BJ (cell line): Measurements from ENCODE around the gene GALR2. TPM values are rescaled to one million over a fixed set of nuclear protein-coding genes. Genes with fewer than 3 reads are reported as not detected.

Experiments
- CTCF ChIA-PET: fragments of 350-600 bp; formaldehyde crosslinking; extraction: SDS; loops from one replicate; lab custom pipeline; 2021; ENCODE audit warnings: antibody characterized with exemption, inconsistent platforms; lab: Yijun Ruan, JAX
- POLR2A ChIA-PET: fragments of 300-600 bp; sonication (Branson Sonifier 250); formaldehyde crosslinking; extraction: SDS; loops from one replicate; lab custom pipeline; 2021; ENCODE audit warnings: antibody characterized with exemption; lab: Charles Lee
- DNase-seq: peaks from one replicate; pipeline ENCODE4 v3.0.0-alpha.2; 2011; ENCODE audit warnings: low read depth
- H3K27me3 ChIP-seq: 2 replicates; pipeline ENCODE4 v1.6.0; 2011; ENCODE audit warnings: low read length; ENCODE audit not compliant: control insufficient read depth, insufficient read depth
- H3K36me3 ChIP-seq: 2 replicates; pipeline ENCODE4 v1.5.1; 2011; ENCODE audit warnings: low read length; ENCODE audit not compliant: control insufficient read depth, insufficient read depth
- H3K4me3 ChIP-seq: 2 replicates; pipeline ENCODE4 v1.5.1; 2011; ENCODE audit warnings: low read depth, mild to moderate bottlenecking, control low read depth, low read length
- polyA plus RNA-seq: library from polyadenylated mRNA; depleted of rRNA; stranded (reverse); fragments of >200 nt; gene quantifications from 2 replicates; pipeline ENCODE4 v1.2.3, GENCODE V29; 2011
- TF ChIP-seq, protein P1 (sequence below): IDR thresholded peaks from 2 replicates; pipeline ENCODE4 v1.5.1; 2011; ENCODE audit warnings: low read depth, mild to moderate bottlenecking, control low read depth, inconsistent platforms, low read length, moderate library complexity; ENCODE audit not compliant: insufficient read depth

GALR2 gene
- polyA plus RNA-seq, 1 experiment: not detected

- TF ChIP-seq, protein P1, sequence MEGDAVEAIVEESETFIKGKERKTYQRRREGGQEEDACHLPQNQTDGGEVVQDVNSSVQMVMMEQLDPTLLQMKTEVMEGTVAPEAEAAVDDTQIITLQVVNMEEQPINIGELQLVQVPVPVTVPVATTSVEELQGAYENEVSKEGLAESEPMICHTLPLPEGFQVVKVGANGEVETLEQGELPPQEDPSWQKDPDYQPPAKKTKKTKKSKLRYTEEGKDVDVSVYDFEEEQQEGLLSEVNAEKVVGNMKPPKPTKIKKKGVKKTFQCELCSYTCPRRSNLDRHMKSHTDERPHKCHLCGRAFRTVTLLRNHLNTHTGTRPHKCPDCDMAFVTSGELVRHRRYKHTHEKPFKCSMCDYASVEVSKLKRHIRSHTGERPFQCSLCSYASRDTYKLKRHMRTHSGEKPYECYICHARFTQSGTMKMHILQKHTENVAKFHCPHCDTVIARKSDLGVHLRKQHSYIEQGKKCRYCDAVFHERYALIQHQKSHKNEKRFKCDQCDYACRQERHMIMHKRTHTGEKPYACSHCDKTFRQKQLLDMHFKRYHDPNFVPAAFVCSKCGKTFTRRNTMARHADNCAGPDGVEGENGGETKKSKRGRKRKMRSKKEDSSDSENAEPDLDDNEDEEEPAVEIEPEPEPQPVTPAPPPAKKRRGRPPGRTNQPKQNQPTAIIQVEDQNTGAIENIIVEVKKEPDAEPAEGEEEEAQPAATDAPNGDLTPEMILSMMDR: no peak
- Histone ChIP-seq H3K27me3 (no peaks in the 10 kb centered on the region), H3K36me3 (peaks cover 24% of the 10 kb centered on the region), H3K4me3 (no peak overlapping the region)
- CTCF ChIA-PET: interaction anchor here (1.1 to 2.5 kb wide), 2 partner anchors 15 to 36 kb away, joined by 3 to 7 read pairs; no protein-coding TSS in a partner anchor
- DNase-seq: no peak
- POLR2A ChIA-PET: no interaction called here
Observed at GRCh38 chr17:76050538-76051467, 23.8 kb upstream of the GALR2 start.

DNA sequence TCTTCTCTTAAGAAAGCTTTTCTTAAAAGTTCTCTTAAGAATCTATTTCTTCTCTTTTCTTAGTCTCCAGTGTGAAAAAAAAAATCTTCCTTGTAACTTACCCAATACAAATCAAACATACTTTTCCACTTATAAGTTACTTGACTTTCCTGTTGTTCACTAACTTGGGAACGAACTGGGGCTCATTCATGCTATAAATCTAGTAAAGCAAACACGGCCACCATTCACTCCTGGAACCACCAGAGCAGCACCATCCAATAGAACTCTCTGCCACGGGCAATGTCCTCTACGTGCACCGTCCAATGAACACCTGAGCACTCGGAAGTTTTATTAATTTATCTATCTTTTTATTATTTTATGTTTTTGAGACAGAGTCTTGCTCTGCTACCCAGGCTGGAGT lies 23.0 kb upstream of the GALR2 start:
- peaks cover 25% of the 10 kb centered on the region for H3K36me3 ChIP-seq
- ChIA-PET CTCF (no interaction called here), POLR2A (no interaction called here)
- H3K4me3 ChIP-seq: no peak overlapping the region
- no peaks in the 10 kb centered on the region for H3K27me3 ChIP-seq
- TF ChIP-seq, protein P1: no peak
- DNase-seq: no peak

GRCh38 chr17:76053246-76054111 lies 21.1 kb upstream of the GALR2 start:
- ChIA-PET CTCF (interaction anchor here (0.5 kb wide), 1 partner anchor 65 kb away, joined by 3 read pairs; no protein-coding TSS in a partner anchor), POLR2A (no interaction called here)
- Histone ChIP-seq H3K36me3 (peaks cover 26% of the 10 kb centered on the region), H3K27me3 (no peaks in the 10 kb centered on the region), H3K4me3 (no peak overlapping the region)
- TF ChIP-seq, protein P1: no peak
- no peak for DNase-seq

DNA sequence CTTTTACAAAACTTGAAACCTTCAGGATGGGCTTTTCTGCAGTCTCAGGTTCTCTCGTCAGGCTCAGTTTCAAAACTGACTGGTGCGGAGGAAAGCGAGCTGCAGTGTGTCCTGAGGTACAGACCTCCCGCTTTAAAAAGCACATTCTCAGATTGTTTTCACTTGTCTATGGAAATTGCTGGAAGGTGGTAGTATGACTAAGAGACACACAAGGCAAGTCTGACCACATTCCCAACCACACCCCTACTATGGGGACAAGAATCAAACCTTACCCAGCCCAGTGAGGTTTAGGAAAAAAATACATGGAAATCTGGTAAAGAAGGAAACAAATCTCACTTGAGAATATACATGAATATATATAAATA lies 20.5 kb upstream of the GALR2 start:
- Histone ChIP-seq H3K36me3 (peaks cover 29% of the 10 kb centered on the region), H3K27me3 (no peaks in the 10 kb centered on the region), H3K4me3 (no peak overlapping the region)
- ChIA-PET CTCF (interaction anchor here (1.2 kb wide), 1 partner anchor 38 kb away, joined by 3 read pairs; no protein-coding TSS in a partner anchor), POLR2A (no interaction called here)
- no peak for DNase-seq
- TF ChIP-seq, protein P1: no peak
